ENCODE data around the gene CA4. TPM values are rescaled to one million over a fixed set of nuclear protein-coding genes. Genes with fewer than 3 reads are reported as not detected.
A peak's percentile ranks its signal among the peaks of the same experiment; 100 is the strongest.

CA4 gene
- total and polyA plus RNA-seq, 4 experiments from 2014 or later = not detected

DNA sequence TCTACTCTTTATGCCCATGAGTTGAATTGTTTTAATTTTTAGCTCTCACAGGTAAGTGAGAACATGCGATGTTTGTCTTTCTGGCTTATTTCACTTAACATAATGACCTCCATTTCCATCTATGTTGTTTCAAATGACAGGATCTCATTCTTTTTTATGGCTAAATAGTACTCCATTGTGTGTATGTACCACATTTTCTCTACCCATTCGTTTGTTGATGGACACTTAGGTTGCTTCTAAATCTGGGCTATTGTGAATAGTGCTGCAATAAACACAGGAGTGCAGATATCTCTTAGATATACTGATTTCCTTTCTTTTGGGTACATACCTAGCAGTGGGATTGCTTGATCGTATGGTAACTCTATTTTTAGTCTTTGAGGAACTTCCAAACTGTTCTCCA lies 19.3 kb upstream of the CA4 start:
- Mint-ChIP-seq H3K9me3 (no peaks in the 10 kb centered on the region), H3K4me1 (peaks cover 13 to 29% (median 20%) of the 10 kb centered on the region in 4 donors), H3K27me3 (peaks cover 2 to 4% of the 10 kb centered on the region in 2 donors), H3K27ac (no peak overlapping the region), H3K4me3 (no peak overlapping the region), H3K36me3 (peaks cover 4% of the 10 kb centered on the region in 2 donors)
- Histone ChIP-seq H3K4me1 (ENCODE audit: insufficient read depth, low read length) (peaks cover 10% of the 10 kb centered on the region), H3K4me3 (ENCODE audit: low read length in 2 of 2) (no peak overlapping the region), H3K9me3 (ENCODE audit: control insufficient read depth in 1 of 2, low read length in 2 of 2) (no peaks in the 10 kb centered on the region), H3K27me3 (ENCODE audit: insufficient read depth, low read length) (no peaks in the 10 kb centered on the region), H3K36me3 (ENCODE audit: insufficient read depth, low read length) (no peaks in the 10 kb centered on the region), H3K27ac (ENCODE audit: low read depth, low read length) (no peak overlapping the region)
- ChIA-PET CTCF (ENCODE audit: partially characterized antibody) (no interaction called here), POLR2A (ENCODE audit: partially characterized antibody) (no interaction called here)
- intact Hi-C loops (cut with micrococcal nuclease) = no loop called here
- no peak for DNase-seq

DNA sequence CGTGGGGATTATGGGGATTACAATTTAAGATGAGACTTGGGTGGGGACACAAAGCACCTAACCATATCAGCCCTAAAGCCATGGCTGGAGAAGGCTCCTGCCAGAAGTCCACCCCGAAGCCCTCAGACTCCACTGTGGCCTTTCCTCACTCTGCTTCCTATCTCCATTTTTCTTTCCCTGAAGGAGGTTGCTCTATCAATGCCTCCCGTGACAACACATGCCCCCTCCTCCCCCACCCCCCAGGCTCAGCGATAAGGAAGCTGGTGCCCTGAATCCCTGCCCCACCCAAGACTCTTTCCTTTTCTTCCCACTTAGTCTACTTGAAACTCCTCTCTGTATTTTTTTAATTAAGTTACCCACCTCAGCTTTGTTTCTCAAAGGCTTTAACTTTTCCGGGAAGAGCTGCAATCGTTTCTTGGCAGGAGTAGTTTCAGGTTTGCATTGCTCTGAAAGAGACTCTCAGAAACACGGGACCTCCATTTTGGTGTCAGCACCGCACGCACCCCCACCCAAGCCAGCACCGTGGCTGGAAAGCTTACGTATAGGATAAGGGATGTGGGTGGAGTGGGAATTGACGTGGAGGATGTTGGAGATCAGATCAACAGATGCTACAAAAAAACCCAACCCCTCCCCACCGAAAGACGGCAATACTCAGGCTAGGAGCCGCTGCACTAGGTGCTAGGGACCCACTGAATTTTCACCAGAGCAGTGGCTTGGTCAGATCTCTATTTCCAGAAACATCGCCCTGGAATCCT lies 15.2 kb upstream of the CA4 start:
- H3K9me3 ChIP-seq (ENCODE audit: control insufficient read depth in 1 of 2, low read length in 2 of 2) = no peaks in the 10 kb centered on the region
- peaks cover 4 to 5% of the 10 kb centered on the region in 2 donors for H3K36me3 Mint-ChIP-seq
- H3K27me3 Mint-ChIP-seq = peaks cover 12 to 17% of the 10 kb centered on the region in 2 donors
- ChIA-PET CTCF (ENCODE audit: partially characterized antibody) (interaction anchor here (0.6 kb wide), 1 partner anchor 924 kb away, joined by 4 read pairs; no protein-coding TSS in a partner anchor), POLR2A (ENCODE audit: partially characterized antibody) (no interaction called here)
- H3K4me3 ChIP-seq (ENCODE audit: low read length in 2 of 2) = peak overlapping the region; percentile 33 to 80
- H3K4me1 ChIP-seq (ENCODE audit: insufficient read depth, low read length) = peaks cover 22% of the 10 kb centered on the region
- DNase-seq = peak; percentile 28 to 70 (median 44)
- H3K36me3 ChIP-seq (ENCODE audit: insufficient read depth, low read length) = no peaks in the 10 kb centered on the region
- H3K27ac Mint-ChIP-seq = peak overlapping the region in 6 of 7 donors; percentile 71 to 90 (median 76)
- H3K4me1 Mint-ChIP-seq = peaks cover 18 to 42% (median 33%) of the 10 kb centered on the region in 4 donors
- peaks cover 13% of the 10 kb centered on the region for H3K27me3 ChIP-seq (ENCODE audit: insufficient read depth, low read length)
- intact Hi-C loops (cut with micrococcal nuclease) = no loop called here
- H3K4me3 Mint-ChIP-seq = peak overlapping the region; percentile 94 to 98 (median 95)
- peak overlapping the region; percentile 15 for H3K27ac ChIP-seq (ENCODE audit: low read depth, low read length)
- H3K9me3 Mint-ChIP-seq = peaks cover 0 to 2% (median 0%) of the 10 kb centered on the region in 8 donors

DNA sequence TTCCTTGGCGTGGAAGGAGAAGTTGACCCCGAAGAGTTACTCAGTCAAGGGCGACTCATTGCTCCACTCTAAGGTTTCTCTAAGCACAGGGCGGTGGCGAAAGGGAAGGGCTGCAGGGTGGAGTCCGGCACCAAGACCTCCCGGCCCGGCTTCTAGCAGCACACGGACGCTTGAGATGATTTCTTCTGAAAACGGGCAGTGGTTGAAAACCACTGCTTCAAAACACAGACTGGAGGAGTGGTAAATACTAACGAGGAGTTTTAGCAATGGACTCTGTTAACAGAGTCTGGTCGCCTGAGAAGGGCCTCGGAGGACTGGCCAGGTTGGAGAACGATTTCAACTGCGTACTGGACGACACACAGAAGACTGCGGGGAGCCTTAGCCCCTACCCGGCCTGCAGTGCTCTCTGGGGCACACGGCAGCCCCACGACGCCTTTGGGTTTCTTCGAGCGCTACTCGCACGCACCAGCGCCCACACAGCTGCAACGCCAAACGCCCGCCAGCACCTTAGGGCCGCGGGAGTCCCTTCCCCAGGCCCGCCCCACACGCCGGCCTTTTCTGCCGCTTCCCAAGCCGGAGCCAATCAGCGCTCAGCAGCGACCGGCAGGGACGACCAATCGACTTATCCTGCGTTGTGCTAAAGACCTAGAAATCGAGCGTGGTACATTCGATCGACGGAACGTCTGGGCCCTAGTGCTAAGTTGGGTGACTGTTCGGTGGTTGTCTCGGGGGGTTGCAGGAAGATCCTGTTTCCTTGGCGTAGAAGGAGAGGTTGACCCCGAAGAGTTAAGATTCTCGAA lies 14.4 kb upstream of the CA4 start:
- H3K36me3 Mint-ChIP-seq = peaks cover 4 to 5% of the 10 kb centered on the region in 2 donors
- H3K27ac ChIP-seq (ENCODE audit: low read depth, low read length) = peak overlapping the region; percentile 15
- peak overlapping the region; percentile 33 to 80 for H3K4me3 ChIP-seq (ENCODE audit: low read length in 2 of 2)
- ChIA-PET CTCF (ENCODE audit: partially characterized antibody) (interaction anchor here (0.6 kb wide), 1 partner anchor 925 kb away, joined by 4 read pairs; no protein-coding TSS in a partner anchor), POLR2A (ENCODE audit: partially characterized antibody) (no interaction called here)
- peaks cover 18 to 50% (median 34%) of the 10 kb centered on the region in 4 donors for H3K4me1 Mint-ChIP-seq
- no peaks in the 10 kb centered on the region for H3K36me3 ChIP-seq (ENCODE audit: insufficient read depth, low read length)
- intact Hi-C loops (cut with micrococcal nuclease) = no loop called here
- H3K4me1 ChIP-seq (ENCODE audit: insufficient read depth, low read length) = peaks cover 28% of the 10 kb centered on the region
- H3K9me3 ChIP-seq (ENCODE audit: control insufficient read depth in 1 of 2, low read length in 2 of 2) = no peaks in the 10 kb centered on the region
- peaks cover 19 to 22% of the 10 kb centered on the region in 2 donors for H3K27me3 Mint-ChIP-seq
- peak; percentile 71 to 78 (median 75) for DNase-seq
- peaks cover 18% of the 10 kb centered on the region for H3K27me3 ChIP-seq (ENCODE audit: insufficient read depth, low read length)
- H3K27ac Mint-ChIP-seq = peak overlapping the region; percentile 71 to 90 (median 77)
- peaks cover 0 to 2% (median 0%) of the 10 kb centered on the region in 8 donors for H3K9me3 Mint-ChIP-seq
- H3K4me3 Mint-ChIP-seq = peak overlapping the region; percentile 94 to 98 (median 95)

DNA sequence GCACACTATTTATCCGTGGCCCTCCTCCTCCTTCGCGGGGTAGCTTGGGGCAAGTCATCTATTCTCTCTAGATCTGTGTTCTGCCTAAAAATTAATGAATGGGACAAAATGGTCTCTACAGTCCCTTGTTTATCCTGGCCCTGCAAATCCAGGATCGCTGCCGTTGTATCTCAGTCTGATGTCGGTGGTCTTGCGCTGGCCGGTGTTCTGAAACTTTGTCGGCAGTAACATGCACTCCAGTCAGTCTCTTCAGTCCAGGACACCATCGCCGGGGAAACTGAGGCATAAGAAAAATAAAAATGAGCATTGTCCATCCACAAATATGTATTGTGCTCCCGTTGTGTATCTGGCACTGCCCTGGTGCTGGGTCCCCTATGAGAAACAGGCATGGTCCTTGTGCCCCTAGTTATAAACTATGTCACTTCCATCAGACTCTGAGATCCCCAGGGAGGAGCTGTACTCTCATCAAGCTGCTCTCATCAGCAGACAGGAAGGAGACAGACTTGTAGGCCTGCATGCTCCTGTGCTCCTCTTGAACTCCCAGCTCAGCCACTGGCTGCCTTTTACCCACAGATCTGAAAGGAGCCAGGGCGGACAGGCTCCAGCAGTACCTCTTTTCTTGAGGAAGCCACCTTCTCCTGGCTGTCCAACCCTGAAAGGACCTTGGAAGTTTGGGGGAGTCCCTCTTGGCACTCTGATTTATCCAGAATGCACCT lies 13.7 kb upstream of the CA4 start:
- Histone ChIP-seq H3K27ac (ENCODE audit: low read depth, low read length) (no peak overlapping the region), H3K4me1 (ENCODE audit: insufficient read depth, low read length) (peaks cover 28% of the 10 kb centered on the region), H3K4me3 (ENCODE audit: low read length in 2 of 2) (peak overlapping the region; percentile 33 to 80), H3K27me3 (ENCODE audit: insufficient read depth, low read length) (peaks cover 26% of the 10 kb centered on the region), H3K9me3 (ENCODE audit: control insufficient read depth in 1 of 2, low read length in 2 of 2) (no peaks in the 10 kb centered on the region), H3K36me3 (ENCODE audit: insufficient read depth, low read length) (no peaks in the 10 kb centered on the region)
- Mint-ChIP-seq H3K9me3 (peaks cover 0 to 2% (median 0%) of the 10 kb centered on the region in 8 donors), H3K36me3 (peaks cover 4 to 5% of the 10 kb centered on the region in 2 donors), H3K27me3 (peaks cover 26 to 29% of the 10 kb centered on the region in 2 donors), H3K27ac (peak overlapping the region in 4 of 7 donors; percentile 71 to 90 (median 76)), H3K4me1 (peaks cover 18 to 54% (median 35%) of the 10 kb centered on the region in 4 donors), H3K4me3 (peak overlapping the region; percentile 94 to 98 (median 95))
- POLR2A ChIA-PET (ENCODE audit: partially characterized antibody) = no interaction called here
- CTCF ChIA-PET (ENCODE audit: partially characterized antibody) = no interaction called here
- DNase-seq = no peak
- intact Hi-C loops (cut with micrococcal nuclease) = no loop called here

DNA sequence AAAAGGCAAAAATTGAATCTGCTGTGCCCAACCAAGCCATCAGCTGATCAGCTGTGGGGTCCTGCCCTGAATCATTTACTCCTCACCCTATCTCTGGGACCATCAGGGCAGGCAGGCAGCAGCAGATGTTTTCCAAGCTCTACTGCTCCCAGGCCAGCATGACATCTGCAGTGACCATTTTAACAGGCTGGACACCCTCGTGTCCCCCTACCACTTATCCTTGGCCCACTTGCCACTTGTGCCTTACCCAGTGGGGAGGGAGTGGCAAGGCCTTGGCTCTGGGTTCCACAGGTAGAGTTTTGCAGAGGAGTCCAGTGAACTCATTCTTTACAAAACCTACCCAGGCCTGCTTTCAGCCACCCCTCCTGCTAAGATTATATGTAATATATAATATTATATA lies 12.0 kb upstream of the CA4 start:
- Mint-ChIP-seq H3K36me3 (peaks cover 0 to 5% of the 10 kb centered on the region in 2 donors), H3K4me1 (peaks cover 16 to 58% (median 38%) of the 10 kb centered on the region in 4 donors), H3K4me3 (no peak overlapping the region), H3K27ac (no peak overlapping the region), H3K27me3 (peaks cover 30 to 39% of the 10 kb centered on the region in 2 donors), H3K9me3 (peaks cover 0 to 2% (median 0%) of the 10 kb centered on the region in 8 donors)
- H3K27me3 ChIP-seq (ENCODE audit: insufficient read depth, low read length) = peaks cover 32% of the 10 kb centered on the region
- intact Hi-C loops (cut with micrococcal nuclease) = no loop called here
- ChIA-PET CTCF (ENCODE audit: partially characterized antibody) (interaction anchor here (0.6 kb wide), 1 partner anchor 38 kb away, joined by 4 read pairs; no protein-coding TSS in a partner anchor), POLR2A (ENCODE audit: partially characterized antibody) (no interaction called here)
- no peak overlapping the region for H3K4me3 ChIP-seq (ENCODE audit: low read length in 2 of 2)
- H3K4me1 ChIP-seq (ENCODE audit: insufficient read depth, low read length) = peaks cover 28% of the 10 kb centered on the region
- no peak overlapping the region for H3K27ac ChIP-seq (ENCODE audit: low read depth, low read length)
- DNase-seq = no peak
- H3K36me3 ChIP-seq (ENCODE audit: insufficient read depth, low read length) = no peaks in the 10 kb centered on the region
- no peaks in the 10 kb centered on the region for H3K9me3 ChIP-seq (ENCODE audit: control insufficient read depth in 1 of 2, low read length in 2 of 2)

DNA sequence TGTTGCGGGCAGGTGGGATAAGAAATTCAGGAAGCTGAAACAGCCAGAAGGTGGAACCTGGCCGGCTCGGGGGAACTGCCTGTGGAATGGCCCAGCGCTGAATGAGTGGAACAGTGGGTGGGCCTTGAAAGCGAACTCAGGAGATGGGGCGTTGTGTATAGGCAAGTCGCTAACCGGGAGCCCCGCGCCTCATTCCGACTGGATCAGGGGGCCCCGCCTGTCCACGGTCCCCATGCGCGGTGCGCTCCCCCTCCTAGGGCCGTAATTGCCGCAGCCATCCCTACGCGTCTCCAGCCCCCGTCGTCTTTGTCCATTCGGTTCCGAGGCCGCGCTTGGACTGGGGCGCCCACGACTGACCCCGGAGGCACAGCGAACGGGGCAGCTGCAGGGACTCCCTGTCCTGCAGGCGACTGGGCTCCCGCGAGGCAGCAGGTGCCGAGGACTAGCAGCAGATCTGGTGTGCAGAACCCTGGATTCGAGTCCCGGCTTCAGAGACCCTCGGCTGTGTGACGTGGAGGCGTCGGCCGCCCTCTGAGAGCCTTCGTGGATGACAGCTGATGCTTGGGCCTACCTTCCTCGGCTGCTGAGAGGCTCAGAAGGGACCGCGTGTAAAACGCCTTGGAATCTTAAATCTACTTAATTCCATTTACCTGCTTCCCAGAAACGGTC lies 10.9 kb upstream of the CA4 start:
- CTCF ChIA-PET (ENCODE audit: partially characterized antibody) = no interaction called here
- intact Hi-C loops (cut with micrococcal nuclease) = no loop called here
- no peak for DNase-seq
- Histone ChIP-seq H3K4me1 (ENCODE audit: insufficient read depth, low read length) (peaks cover 34% of the 10 kb centered on the region), H3K36me3 (ENCODE audit: insufficient read depth, low read length) (no peaks in the 10 kb centered on the region), H3K27ac (ENCODE audit: low read depth, low read length) (no peak overlapping the region), H3K4me3 (ENCODE audit: low read length in 2 of 2) (no peak overlapping the region), H3K27me3 (ENCODE audit: insufficient read depth, low read length) (peaks cover 32% of the 10 kb centered on the region), H3K9me3 (ENCODE audit: control insufficient read depth in 1 of 2, low read length in 2 of 2) (no peaks in the 10 kb centered on the region)
- Mint-ChIP-seq H3K4me1 (peaks cover 21 to 58% (median 40%) of the 10 kb centered on the region in 4 donors), H3K27me3 (peaks cover 32 to 47% of the 10 kb centered on the region in 2 donors), H3K36me3 (peaks cover 0 to 5% of the 10 kb centered on the region in 2 donors), H3K9me3 (peaks cover 0 to 2% (median 0%) of the 10 kb centered on the region in 8 donors), H3K27ac (no peak overlapping the region), H3K4me3 (no peak overlapping the region)
- POLR2A ChIA-PET (ENCODE audit: partially characterized antibody) = interaction anchor here (0.6 kb wide), 1 partner anchor 10 kb away, joined by 3 read pairs; no protein-coding TSS in a partner anchor
